OCI-LY3 (cell line): ENCODE results near the gene SCUBE1.
A peak's percentile ranks its signal among the peaks of the same experiment; 100 is the strongest.

Source experiments
- H2AFZ ChIP-seq: fragments of 200-600, 300-600 bp; shearing (Covaris generic); 2 replicates; pipeline ENCODE4 v1.6.0; 2014; ENCODE audit warnings: antibody characterized with exemption, low read depth, low read length
- H3K27ac ChIP-seq: fragments of 200-600, 300-600 bp; sonication (generic); 2 replicates; pipeline ENCODE4 v1.5.1; 2014; ENCODE audit warnings: mild to moderate bottlenecking, low read length, moderate library complexity, mixed read lengths
- H3K27me3 ChIP-seq: fragments of 200-600, 300-600 bp; sonication (generic); 2 replicates; pipeline ENCODE4 v1.6.1; 2014; ENCODE audit warnings: low read depth, low read length, mixed read lengths
- H3K36me3 ChIP-seq: fragments of 200-600, 300-600 bp; sonication (generic); replicated peaks from 2 replicates; pipeline ENCODE3; 2014; ENCODE audit warnings: low read depth, low read length, mixed read lengths
- H3K4me1 ChIP-seq: fragments of 300-600, 200-600 bp; sonication (generic); 2 replicates; pipeline ENCODE4 v1.6.1; 2014; ENCODE audit warnings: low read length, mixed read lengths
- H3K4me2 ChIP-seq: fragments of 200-600, 300-600 bp; sonication (generic); 2 replicates; pipeline ENCODE4 v1.6.1; 2014; ENCODE audit warnings: low read length, mixed read lengths
- H3K4me3 ChIP-seq: fragments of 300-600, 200-600 bp; sonication (generic); 2 replicates; pipeline ENCODE4 v1.5.1; 2014; ENCODE audit warnings: antibody characterized with exemption, mild to moderate bottlenecking, low read length, moderate library complexity
- H3K79me2 ChIP-seq: fragments of 300-600, 200-600 bp; shearing (Covaris generic); 2 replicates; pipeline ENCODE4 v1.6.1; 2014; ENCODE audit warnings: mild to moderate bottlenecking, low read length, mixed read lengths
- H3K9ac ChIP-seq: fragments of 300-600, 200-600 bp; shearing (Covaris generic); 2 replicates; pipeline ENCODE4 v1.6.0; 2014; ENCODE audit warnings: mild to moderate bottlenecking, low read length, moderate library complexity
- H3K9me3 ChIP-seq: fragments of 200-600, 300-600 bp; shearing (Covaris generic); 2 replicates; pipeline ENCODE4 v1.6.1; 2014; ENCODE audit warnings: low read length, mixed read lengths; ENCODE audit not compliant: insufficient read depth
- H4K20me1 ChIP-seq: fragments of 200-600, 300-600 bp; sonication (generic); 2 replicates; pipeline ENCODE4 v1.6.1; 2016; ENCODE audit warnings: low read length, mixed read lengths; ENCODE audit not compliant: insufficient read depth
- CTCF ChIP-seq: fragments of 200-600, 300-600 bp; sonication (generic); IDR thresholded peaks from 2 replicates; pipeline ENCODE4 v1.5.1; 2014; ENCODE audit warnings: antibody characterized with exemption, low read length, low read depth
- EZH2phosphoT487 ChIP-seq: fragments of 200-600 bp; shearing (Covaris generic); IDR thresholded peaks from 2 replicates; pipeline ENCODE4 v1.6.1; 2018; ENCODE audit warnings: antibody characterized with exemption, mixed run types, low read depth

Gene SCUBE1

GRCh38 chr22:43272301-43272700 lies 70.9 kb downstream of the SCUBE1 start:
- no peak for TF ChIP-seq EZH2phosphoT487
- TF ChIP-seq CTCF = no peak
- Histone ChIP-seq H2AFZ (no peak overlapping the region), H4K20me1 (no peaks in the 10 kb centered on the region), H3K27ac (no peak overlapping the region), H3K9ac (no peak overlapping the region), H3K4me2 (no peak overlapping the region), H3K79me2 (no peaks in the 10 kb centered on the region), H3K4me1 (no peaks in the 10 kb centered on the region), H3K9me3 (no peaks in the 10 kb centered on the region), H3K36me3 (no peaks in the 10 kb centered on the region), H3K27me3 (peaks cover 26% of the 10 kb centered on the region), H3K4me3 (no peak overlapping the region)

GRCh38 chr22:43270949-43271348 lies 72.2 kb downstream of the SCUBE1 start:
- peaks cover 37% of the 10 kb centered on the region for H3K27me3 ChIP-seq
- H4K20me1 ChIP-seq = no peaks in the 10 kb centered on the region
- H3K36me3 ChIP-seq = no peaks in the 10 kb centered on the region
- no peak overlapping the region for H2AFZ ChIP-seq
- no peak overlapping the region for H3K4me3 ChIP-seq
- no peak overlapping the region for H3K4me2 ChIP-seq
- H3K9ac ChIP-seq = no peak overlapping the region
- no peak for TF ChIP-seq CTCF
- no peak for TF ChIP-seq EZH2phosphoT487
- H3K79me2 ChIP-seq = no peaks in the 10 kb centered on the region
- H3K4me1 ChIP-seq = no peaks in the 10 kb centered on the region
- no peak overlapping the region for H3K27ac ChIP-seq
- H3K9me3 ChIP-seq = no peaks in the 10 kb centered on the region

GRCh38 chr22:43270314-43270908 lies 72.8 kb downstream of the SCUBE1 start:
- no peak overlapping the region for H3K4me2 ChIP-seq
- no peaks in the 10 kb centered on the region for H3K79me2 ChIP-seq
- no peak overlapping the region for H2AFZ ChIP-seq
- H3K36me3 ChIP-seq = no peaks in the 10 kb centered on the region
- H3K9me3 ChIP-seq = no peaks in the 10 kb centered on the region
- H3K27ac ChIP-seq = no peak overlapping the region
- H3K4me1 ChIP-seq = no peaks in the 10 kb centered on the region
- TF ChIP-seq EZH2phosphoT487 (no peak), CTCF (0 out of 2 replicates have a peak, but pooled peaks have one; percentile 6)
- no peak overlapping the region for H3K9ac ChIP-seq
- peaks cover 35% of the 10 kb centered on the region for H3K27me3 ChIP-seq
- H4K20me1 ChIP-seq = no peaks in the 10 kb centered on the region
- H3K4me3 ChIP-seq = no peak overlapping the region

GRCh38 chr22:43269646-43270045 lies 73.5 kb downstream of the SCUBE1 start:
- no peak overlapping the region for H3K9ac ChIP-seq
- peaks cover 39% of the 10 kb centered on the region for H3K27me3 ChIP-seq
- no peak overlapping the region for H2AFZ ChIP-seq
- no peak overlapping the region for H3K27ac ChIP-seq
- no peak overlapping the region for H3K4me3 ChIP-seq
- no peaks in the 10 kb centered on the region for H3K9me3 ChIP-seq
- H3K4me1 ChIP-seq = no peaks in the 10 kb centered on the region
- TF ChIP-seq EZH2phosphoT487 (no peak), CTCF (no peak)
- no peaks in the 10 kb centered on the region for H3K79me2 ChIP-seq
- no peaks in the 10 kb centered on the region for H4K20me1 ChIP-seq
- no peaks in the 10 kb centered on the region for H3K36me3 ChIP-seq
- no peak overlapping the region for H3K4me2 ChIP-seq
